Psoas muscle (tissue), 8 donors: ENCODE measurements around the gene BBS9. TPM values are rescaled to one million over a fixed set of nuclear protein-coding genes. Genes with fewer than 3 reads are reported as not detected.

ENCODE experiments used
- ATAC-seq, 4 donors: fragments of 200-7000 bp; cut with Tn5 transposase; one replicate each; pipeline ENCODE4 v1.9.1; 2020; ENCODE audit warnings: moderate library complexity in 3 of 4, mild to moderate bottlenecking in 2 of 4
- DNase-seq, 2 donors: peaks; one replicate each; pipeline ENCODE4 v3.0.0-alpha.2; 2020
- H3K27ac ChIP-seq: fragments of 200-600 bp; one replicate; pipeline ENCODE4 v1.8.0; 2022
- H3K27me3 ChIP-seq, 3 donors: fragments of 200-600 bp in 1 of 3; one replicate each; pipeline versions ENCODE4 v1.6.1 to v1.8.0; 2013 to 2022; ENCODE audit warnings: low read length in 2 of 3, mild to moderate bottlenecking in 2 of 3, moderate library complexity in 1 of 3; ENCODE audit not compliant: insufficient read depth in 3 of 3
- H3K36me3 ChIP-seq, 2 donors: fragments of 200-600 bp in 1 of 2; one replicate each; pipeline versions ENCODE4 v1.6.1 to v1.8.0; 2013 to 2022; ENCODE audit warnings: low read depth in 1 of 2, mild to moderate bottlenecking in 1 of 2, moderate library complexity in 1 of 2; ENCODE audit not compliant: insufficient read depth in 1 of 2
- H3K4me1 ChIP-seq: fragments of 200-600 bp; one replicate; pipeline ENCODE4 v1.8.0; 2022
- H3K4me3 ChIP-seq: fragments of 200-600 bp; one replicate; pipeline ENCODE4 v1.8.0; 2022; ENCODE audit warnings: mild to moderate bottlenecking
- H3K9me3 ChIP-seq: fragments of 200-600 bp; one replicate; pipeline ENCODE4 v1.8.0; 2022
- WGBS, 3 donors: extraction: QIAGEN DNeasy Blood & Tissue Kit; methylation state at CpG; one replicate each; pipeline versions ENCODE4 v1.1.6 to v1.1.7; 2013; 5-methylcytosine and 5-hydroxymethylcytosine counted together
- intact Hi-C, 2 donors: fragments of 100-400 bp; cut with DNase I; formaldehyde crosslinking; loops; one replicate each; pipeline versions ENCODE4 v1.11.0 to v1.14.2; 2022
- polyA plus RNA-seq, 3 donors: library from polyadenylated mRNA; stranded (reverse); fragments of 200-250 nt; gene quantifications; one replicate each; pipeline ENCODE4 v1.2.3, GENCODE V29; 2013
- total RNA-seq, 4 donors: library from RNA; stranded (reverse); fragmentation: NEBNext Ultra II Directional in 2 of 4; extraction: Animal tissue kit (Norgen Biotek cat#: 25700) in 2 of 4; gene quantifications; one replicate each; pipeline versions ENCODE4 v1.2.1 to v1.2.4, GENCODE V29; 2021 to 2023
- TF ChIP-seq, protein P1 (sequence below): fragments of 200-600 bp; IDR thresholded peaks from one replicate; pipeline ENCODE4 v1.8.0; 2022; ENCODE audit warnings: antibody characterized with exemption
- donor health status: healthy with polysubstance abuse.
- donor health status: DM: no; HTN: no; CAD: no; lungs with moderate emphysema.
- donor health status: Bipolar disorder and iron deficiency.
- donor health status: healthy.
- donor health status: DM: yes; HTN: yes; CAD: no.
- donor health status: DM: no; HTN: no; CAD: no.
- donor health status: DM: no; HTN: no; CAD: no.
- donor health status: DM: yes; HTN: yes; CAD: no.

BBS9 gene
- total and polyA plus RNA-seq, 7 donors = 2.7 to 7.3 (median 4.1) TPM

DNA sequence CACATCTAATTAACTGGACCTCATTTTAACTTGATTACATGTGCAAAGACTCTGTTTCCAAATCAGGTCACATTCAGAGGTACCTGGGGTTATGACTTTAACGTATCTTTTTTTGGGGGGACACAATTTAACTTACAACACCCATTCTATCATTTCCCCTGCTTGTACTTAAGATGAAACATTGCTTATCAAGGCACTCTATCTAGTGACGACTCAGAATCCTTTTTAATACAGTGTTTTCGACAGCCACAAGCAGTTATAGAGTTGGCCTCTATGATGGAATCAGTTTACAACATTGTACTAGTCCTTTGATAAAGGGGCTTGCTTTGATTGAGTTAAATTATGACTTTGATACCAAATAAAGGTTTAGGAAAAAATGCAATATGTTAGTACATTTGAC, 22.7 kb downstream of the BBS9 start:
- ATAC-seq (no peak), DNase-seq (no peak)
- no peaks in the 10 kb centered on the region for H3K27me3 ChIP-seq
- 83 to 92% (median 90%) methylated on average over 3 of the region's 3 CpGs for WGBS, 3 donors
- no peaks in the 10 kb centered on the region for H3K9me3 ChIP-seq
- H3K27ac ChIP-seq = no peak overlapping the region
- peaks cover 0 to 6% of the 10 kb centered on the region in 2 donors for H3K36me3 ChIP-seq
- TF ChIP-seq, protein P1, sequence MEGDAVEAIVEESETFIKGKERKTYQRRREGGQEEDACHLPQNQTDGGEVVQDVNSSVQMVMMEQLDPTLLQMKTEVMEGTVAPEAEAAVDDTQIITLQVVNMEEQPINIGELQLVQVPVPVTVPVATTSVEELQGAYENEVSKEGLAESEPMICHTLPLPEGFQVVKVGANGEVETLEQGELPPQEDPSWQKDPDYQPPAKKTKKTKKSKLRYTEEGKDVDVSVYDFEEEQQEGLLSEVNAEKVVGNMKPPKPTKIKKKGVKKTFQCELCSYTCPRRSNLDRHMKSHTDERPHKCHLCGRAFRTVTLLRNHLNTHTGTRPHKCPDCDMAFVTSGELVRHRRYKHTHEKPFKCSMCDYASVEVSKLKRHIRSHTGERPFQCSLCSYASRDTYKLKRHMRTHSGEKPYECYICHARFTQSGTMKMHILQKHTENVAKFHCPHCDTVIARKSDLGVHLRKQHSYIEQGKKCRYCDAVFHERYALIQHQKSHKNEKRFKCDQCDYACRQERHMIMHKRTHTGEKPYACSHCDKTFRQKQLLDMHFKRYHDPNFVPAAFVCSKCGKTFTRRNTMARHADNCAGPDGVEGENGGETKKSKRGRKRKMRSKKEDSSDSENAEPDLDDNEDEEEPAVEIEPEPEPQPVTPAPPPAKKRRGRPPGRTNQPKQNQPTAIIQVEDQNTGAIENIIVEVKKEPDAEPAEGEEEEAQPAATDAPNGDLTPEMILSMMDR = no peak
- intact Hi-C loops = no loop called here
- no peaks in the 10 kb centered on the region for H3K4me1 ChIP-seq
- no peak overlapping the region for H3K4me3 ChIP-seq

DNA sequence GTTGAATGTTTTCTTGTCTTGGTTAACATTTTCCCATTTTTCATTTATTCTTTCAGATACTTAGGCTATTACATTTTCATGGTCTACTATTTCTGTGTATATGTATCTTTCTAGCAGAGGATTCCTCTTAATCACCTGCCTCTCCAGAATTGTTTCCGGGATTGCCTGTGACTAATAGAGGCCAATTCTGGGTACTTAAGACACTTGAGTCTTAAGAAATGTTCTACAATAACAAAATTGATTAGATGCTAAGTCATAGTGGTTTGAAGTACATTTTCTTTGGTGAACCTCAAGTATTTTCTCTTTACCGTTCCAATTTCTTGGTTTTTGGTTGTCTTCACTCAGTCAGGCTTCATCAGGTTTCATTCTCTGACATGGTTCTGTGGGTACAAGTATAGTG, 26.4 kb downstream of the BBS9 start:
- no peaks in the 10 kb centered on the region for H3K27me3 ChIP-seq
- no peak overlapping the region for H3K4me3 ChIP-seq
- peaks cover 0 to 6% of the 10 kb centered on the region in 2 donors for H3K36me3 ChIP-seq
- TF ChIP-seq, protein P1 = no peak
- intact Hi-C loops = no loop called here
- WGBS, 3 donors = 72 to 95% (median 90%) methylated on average over 2 of the region's 2 CpGs
- ATAC-seq (no peak), DNase-seq (no peak)
- no peaks in the 10 kb centered on the region for H3K9me3 ChIP-seq
- H3K27ac ChIP-seq = no peak overlapping the region
- peaks cover 7% of the 10 kb centered on the region for H3K4me1 ChIP-seq

DNA sequence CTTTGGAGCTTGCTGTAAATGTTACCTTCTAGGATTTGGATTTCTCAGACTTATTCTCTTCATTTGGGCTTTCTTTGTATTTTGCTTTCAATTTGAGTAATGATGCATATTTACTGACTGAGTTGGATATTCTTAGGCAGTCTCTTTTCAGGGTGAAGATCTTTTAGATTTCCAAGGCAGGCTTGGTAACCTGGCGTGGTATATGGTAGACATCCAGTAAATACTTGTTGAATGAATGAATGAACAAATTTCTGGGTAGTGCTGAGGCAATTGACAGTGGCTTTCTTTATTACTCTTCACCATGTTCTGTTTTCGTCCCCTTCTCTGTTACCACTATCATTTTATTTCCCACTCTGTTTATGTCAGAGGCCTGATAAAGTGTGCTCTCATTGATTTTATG, 27.1 kb downstream of the BBS9 start:
- TF ChIP-seq, protein P1 = no peak
- no peaks in the 10 kb centered on the region for H3K27me3 ChIP-seq
- H3K36me3 ChIP-seq = peaks cover 0 to 6% of the 10 kb centered on the region in 2 donors
- no peaks in the 10 kb centered on the region for H3K9me3 ChIP-seq
- H3K27ac ChIP-seq = no peak overlapping the region
- intact Hi-C loops = no loop called here
- ATAC-seq (no peak), DNase-seq (no peak)
- no peak overlapping the region for H3K4me3 ChIP-seq
- WGBS, 3 donors = 93 to 100% (median 96%) methylated on average over 2 of the region's 2 CpGs
- peaks cover 7% of the 10 kb centered on the region for H3K4me1 ChIP-seq

DNA sequence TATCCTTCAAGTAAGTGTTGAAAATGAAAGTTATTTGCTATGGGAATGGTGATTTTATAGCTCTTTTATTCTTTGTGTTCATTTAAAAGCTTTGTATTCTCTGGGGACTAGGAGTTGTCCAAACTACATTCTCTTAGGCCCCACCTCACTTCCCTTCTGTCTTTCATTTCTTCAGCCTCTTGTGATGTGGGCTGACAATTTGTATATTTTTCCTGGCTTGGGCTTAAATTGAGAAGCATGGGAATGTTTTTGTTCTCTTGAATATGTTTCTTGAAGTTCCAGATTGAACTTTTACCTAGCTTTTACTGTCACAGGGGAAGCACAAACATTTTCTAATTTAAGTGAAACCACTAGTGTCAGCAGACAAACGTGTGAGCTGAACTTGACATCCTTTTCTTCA, 27.9 kb downstream of the BBS9 start:
- Histone ChIP-seq H3K4me1 (peaks cover 7% of the 10 kb centered on the region), H3K9me3 (no peaks in the 10 kb centered on the region), H3K4me3 (no peak overlapping the region), H3K27me3 (no peaks in the 10 kb centered on the region), H3K36me3 (peaks cover 0 to 6% of the 10 kb centered on the region in 2 donors), H3K27ac (no peak overlapping the region)
- 10 to 17% (median 14%) methylated on average over 1 of the region's 1 CpG for WGBS, 3 donors
- intact Hi-C loops = no loop called here
- ATAC-seq (no peak), DNase-seq (no peak)
- TF ChIP-seq, protein P1 = no peak

DNA sequence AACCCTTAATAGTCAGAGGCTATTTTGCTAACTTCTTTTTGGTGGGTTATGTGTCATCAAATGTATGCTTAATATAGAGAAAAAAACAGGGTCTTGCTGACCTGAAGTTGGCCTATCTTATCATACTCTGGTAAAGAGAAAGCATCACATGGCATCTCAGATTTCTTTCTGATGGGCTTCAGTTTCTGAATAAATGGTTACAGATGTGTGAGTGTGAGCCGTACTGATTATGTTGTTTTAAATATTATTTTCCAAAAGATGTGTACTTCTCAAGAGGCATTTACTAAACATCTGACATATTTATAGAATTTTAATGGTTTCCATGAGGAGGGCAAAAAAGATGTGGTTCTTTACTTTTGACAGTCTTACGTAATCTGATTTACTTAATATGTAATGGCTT, 28.4 kb downstream of the BBS9 start:
- Histone ChIP-seq H3K4me3 (no peak overlapping the region), H3K36me3 (peaks cover 0 to 6% of the 10 kb centered on the region in 2 donors), H3K27ac (no peak overlapping the region), H3K4me1 (peaks cover 7% of the 10 kb centered on the region), H3K9me3 (no peaks in the 10 kb centered on the region), H3K27me3 (no peaks in the 10 kb centered on the region)
- WGBS, 3 donors = 48 to 62% (median 50%) methylated on average over 2 of the region's 2 CpGs
- DNase-seq = no peak
- TF ChIP-seq, protein P1 = no peak
- intact Hi-C loops = no loop called here
- ATAC-seq = no peak
